CD14-positive monocyte (primary cell): ENCODE data around the gene DCLRE1C. TPM values are rescaled to one million over a fixed set of nuclear protein-coding genes. Genes with fewer than 3 reads are reported as not detected.

Source experiments
- DNase-seq, 3 donors: peaks; one replicate each; pipeline ENCODE4 v3.0.0-alpha.2; 2011 to 2022
- H2AFZ ChIP-seq: 2 replicates; pipeline ENCODE4 v1.6.0; 2012; ENCODE audit warnings: mild to moderate bottlenecking, low read depth, low read length, inconsistent platforms; ENCODE audit not compliant: insufficient read depth, poor library complexity, severe bottlenecking
- H3K27ac ChIP-seq, 2 donors: 1 replicate in 1 of 2; 2 replicates in 1 of 2; pipeline ENCODE4 v1.5.1; 2012 to 2013; ENCODE audit warnings: low read length in 2 of 2, control low read depth in 1 of 2, inconsistent platforms in 1 of 2, low read depth in 1 of 2, mild to moderate bottlenecking in 1 of 2
- H3K27me3 ChIP-seq, 2 donors: one replicate each; pipeline versions ENCODE4 v1.6.0 to v1.6.1; 2011 to 2013; ENCODE audit warnings: low read length in 2 of 2; ENCODE audit not compliant: control insufficient read depth in 2 of 2, insufficient read depth in 2 of 2
- H3K36me3 ChIP-seq, 2 donors: replicated peaks in 1 of 2; 1 replicate in 1 of 2; 2 replicates in 1 of 2; pipeline versions ENCODE4 v1.5.1 to v1.6.1; 2012 to 2013; ENCODE audit warnings: low read length in 2 of 2, control low read depth in 1 of 2, inconsistent platforms in 1 of 2, mild to moderate bottlenecking in 1 of 2; ENCODE audit not compliant: insufficient read depth in 2 of 2, control insufficient read depth in 1 of 2
- H3K4me1 ChIP-seq, 2 donors: 1 replicate in 1 of 2; 2 replicates in 1 of 2; pipeline versions ENCODE4 v1.5.1 to v1.6.1; 2012 to 2013; ENCODE audit warnings: low read length in 2 of 2, control low read depth in 1 of 2, inconsistent platforms in 1 of 2, mild to moderate bottlenecking in 1 of 2, moderate library complexity in 1 of 2; ENCODE audit not compliant: insufficient read depth in 2 of 2, control insufficient read depth in 1 of 2
- H3K4me2 ChIP-seq: replicated peaks from 2 replicates; pipeline ENCODE3; 2012; ENCODE audit warnings: low read length, moderate library complexity, mild to moderate bottlenecking; ENCODE audit not compliant: poor library complexity, severe bottlenecking; ENCODE audit errors: extremely low read depth
- H3K4me3 ChIP-seq, 3 experiments: fragments of 200-600 bp in 1 of 3; sonication (generic) in 1 of 3; replicated peaks in 1 of 3; 1 replicate in 2 of 3; 2 replicates in 1 of 3; pipeline ENCODE4 v1.5.1; 2011 to 2013; ENCODE audit warnings: low read length in 3 of 3, mild to moderate bottlenecking in 3 of 3, control low read depth in 2 of 3, low read depth in 2 of 3, inconsistent platforms in 1 of 3, moderate library complexity in 1 of 3
- H3K79me2 ChIP-seq: 2 replicates; pipeline ENCODE4 v1.6.0; 2012; ENCODE audit warnings: mild to moderate bottlenecking, control low read depth, inconsistent platforms, low read length, moderate library complexity; ENCODE audit not compliant: insufficient read depth
- H3K9ac ChIP-seq: 2 replicates; pipeline ENCODE4 v1.6.0; 2017; ENCODE audit warnings: low read length, mild to moderate bottlenecking; ENCODE audit not compliant: insufficient read depth, poor library complexity, severe bottlenecking
- H3K9me3 ChIP-seq, 2 donors: replicated peaks in 1 of 2; 1 replicate in 1 of 2; 2 replicates in 1 of 2; pipeline versions ENCODE4 v1.5.1 to v1.6.1; 2012 to 2013; ENCODE audit warnings: low read length in 2 of 2, control low read depth in 1 of 2; ENCODE audit not compliant: control insufficient read depth in 1 of 2, insufficient read depth in 1 of 2
- H4K20me1 ChIP-seq: 2 replicates; pipeline ENCODE4 v1.6.0; 2012; ENCODE audit warnings: mild to moderate bottlenecking, low read length, control low read depth, moderate library complexity; ENCODE audit not compliant: insufficient read depth
- H3K27ac Mint-ChIP-seq, 7 donors: one replicate each; pipeline ENCODE4 v1.8.0; 2020; ENCODE audit warnings: mild to moderate bottlenecking in 7 of 7, mixed read lengths in 7 of 7, moderate library complexity in 6 of 7, inconsistent platforms in 2 of 7
- H3K27me3 Mint-ChIP-seq, 3 donors: one replicate each; pipeline ENCODE4 v1.8.0; 2021 to 2022; ENCODE audit warnings: low read depth in 3 of 3, mild to moderate bottlenecking in 3 of 3, mixed read lengths in 3 of 3, moderate library complexity in 3 of 3, inconsistent platforms in 1 of 3
- H3K36me3 Mint-ChIP-seq, 2 donors: one replicate each; pipeline ENCODE4 v1.8.0; 2020; ENCODE audit warnings: mixed read lengths in 2 of 2, inconsistent platforms in 1 of 2, mild to moderate bottlenecking in 1 of 2
- H3K4me1 Mint-ChIP-seq: one replicate; pipeline ENCODE4 v1.8.0; 2020; ENCODE audit warnings: mild to moderate bottlenecking, mixed read lengths
- H3K4me3 Mint-ChIP-seq, 2 donors: one replicate each; pipeline ENCODE4 v1.8.0; 2020; ENCODE audit warnings: mild to moderate bottlenecking in 2 of 2, mixed read lengths in 2 of 2, moderate library complexity in 1 of 2
- H3K9me3 Mint-ChIP-seq, 7 donors: one replicate each; pipeline ENCODE4 v1.8.0; 2020 to 2022; ENCODE audit warnings: mixed read lengths in 7 of 7, mild to moderate bottlenecking in 6 of 7, moderate library complexity in 6 of 7, inconsistent platforms in 2 of 7
- CTCF ChIP-seq: fragments of 200-600 bp; IDR thresholded peaks from one replicate; pipeline ENCODE4 v1.8.0; 2022; ENCODE audit warnings: antibody characterized with exemption, mild to moderate bottlenecking
- WGBS: methylation state at CpG from one replicate; pipeline ENCODE4 v1.1.5; 2013; ENCODE audit warnings: missing lambda C conversion rate; ENCODE audit not compliant: insufficient coverage; 5-methylcytosine and 5-hydroxymethylcytosine counted together
- intact Hi-C, 2 donors: fragments of 100-400 bp; cut with micrococcal nuclease; formaldehyde crosslinking; loops; one replicate each; pipeline versions ENCODE4 v1.15.0 to v1.15.1; 2023
- polyA plus RNA-seq, 3 donors: library from polyadenylated mRNA; depleted of rRNA in 1 of 3; unstranded in 2 of 3; stranded (reverse) in 1 of 3; fragments of 300-500 nt in 2 of 3; fragments of >200 nt in 1 of 3; fragmentation: Illumina TruSeq in 2 of 3; gene quantifications; 1 replicate in 2 of 3; 2 replicates in 1 of 3; pipeline ENCODE4 v1.2.3, GENCODE V29; 2012 to 2021

DCLRE1C gene
- polyA plus RNA-seq, 3 donors = 8.9 to 17.6 (median 10.9) TPM

GRCh38 chr10:14858338-14858960 lies 95.4 kb downstream of the DCLRE1C start:
- no peak overlapping the region for H3K4me3 ChIP-seq
- H3K9me3 ChIP-seq = no peaks in the 10 kb centered on the region
- peaks cover 7 to 24% of the 10 kb centered on the region in 2 donors for H3K4me1 ChIP-seq
- no peak overlapping the region for H3K4me3 Mint-ChIP-seq
- no CpG with 5 or more reads among the region's 6 CpGs for WGBS
- H3K36me3 Mint-ChIP-seq = peaks cover 46 to 56% of the 10 kb centered on the region in 2 donors
- H4K20me1 ChIP-seq = no peaks in the 10 kb centered on the region
- H3K4me2 ChIP-seq = no peak overlapping the region
- no peaks in the 10 kb centered on the region for H3K79me2 ChIP-seq
- no peak overlapping the region for H2AFZ ChIP-seq
- H3K27me3 ChIP-seq = no peaks in the 10 kb centered on the region
- no peak overlapping the region for H3K9ac ChIP-seq
- peaks cover 0 to 3% (median 0%) of the 10 kb centered on the region in 3 donors for H3K27me3 Mint-ChIP-seq
- no peaks in the 10 kb centered on the region for H3K9me3 Mint-ChIP-seq
- intact Hi-C loops = no loop called here
- H3K27ac Mint-ChIP-seq = peak overlapping the region in 1 of 7 donors; percentile 50
- peak overlapping the region in 1 of 2 donors; percentile 2 for H3K27ac ChIP-seq
- peaks cover 23% of the 10 kb centered on the region for H3K4me1 Mint-ChIP-seq
- peaks cover 32 to 49% of the 10 kb centered on the region in 2 donors for H3K36me3 ChIP-seq
- no peak for DNase-seq
- TF ChIP-seq CTCF = no peak

- Histone ChIP-seq H3K4me2 (no peak overlapping the region), H3K9me3 (no peaks in the 10 kb centered on the region), H3K36me3 (peaks cover 44 to 68% of the 10 kb centered on the region in 2 donors), H3K4me1 (peaks cover 7 to 22% of the 10 kb centered on the region in 2 donors), H3K27ac (no peak overlapping the region), H3K27me3 (no peaks in the 10 kb centered on the region), H4K20me1 (no peaks in the 10 kb centered on the region), H3K79me2 (no peaks in the 10 kb centered on the region), H2AFZ (no peak overlapping the region), H3K9ac (no peak overlapping the region), H3K4me3 (no peak overlapping the region)
- no peak overlapping the region for H3K4me3 Mint-ChIP-seq
- H3K36me3 Mint-ChIP-seq = peaks cover 55 to 64% of the 10 kb centered on the region in 2 donors
- DNase-seq = no peak
- no CpG with 5 or more reads among the region's 1 CpG for WGBS
- TF ChIP-seq CTCF = no peak
- no peak overlapping the region for H3K27ac Mint-ChIP-seq
- peaks cover 21% of the 10 kb centered on the region for H3K4me1 Mint-ChIP-seq
- peaks cover 0 to 3% (median 0%) of the 10 kb centered on the region in 3 donors for H3K27me3 Mint-ChIP-seq
- intact Hi-C loops = no loop called here
- H3K9me3 Mint-ChIP-seq = no peaks in the 10 kb centered on the region
These were observed 98.4 kb downstream of the DCLRE1C start for GRCh38 chr10:14855453-14855852.
